ENCODE data around the gene MS4A10. TPM values are rescaled to one million over a fixed set of nuclear protein-coding genes. Genes with fewer than 3 reads are reported as not detected.

MS4A10 gene
- total and polyA plus RNA-seq, 2 experiments from 2014 or later: not detected

DNA sequence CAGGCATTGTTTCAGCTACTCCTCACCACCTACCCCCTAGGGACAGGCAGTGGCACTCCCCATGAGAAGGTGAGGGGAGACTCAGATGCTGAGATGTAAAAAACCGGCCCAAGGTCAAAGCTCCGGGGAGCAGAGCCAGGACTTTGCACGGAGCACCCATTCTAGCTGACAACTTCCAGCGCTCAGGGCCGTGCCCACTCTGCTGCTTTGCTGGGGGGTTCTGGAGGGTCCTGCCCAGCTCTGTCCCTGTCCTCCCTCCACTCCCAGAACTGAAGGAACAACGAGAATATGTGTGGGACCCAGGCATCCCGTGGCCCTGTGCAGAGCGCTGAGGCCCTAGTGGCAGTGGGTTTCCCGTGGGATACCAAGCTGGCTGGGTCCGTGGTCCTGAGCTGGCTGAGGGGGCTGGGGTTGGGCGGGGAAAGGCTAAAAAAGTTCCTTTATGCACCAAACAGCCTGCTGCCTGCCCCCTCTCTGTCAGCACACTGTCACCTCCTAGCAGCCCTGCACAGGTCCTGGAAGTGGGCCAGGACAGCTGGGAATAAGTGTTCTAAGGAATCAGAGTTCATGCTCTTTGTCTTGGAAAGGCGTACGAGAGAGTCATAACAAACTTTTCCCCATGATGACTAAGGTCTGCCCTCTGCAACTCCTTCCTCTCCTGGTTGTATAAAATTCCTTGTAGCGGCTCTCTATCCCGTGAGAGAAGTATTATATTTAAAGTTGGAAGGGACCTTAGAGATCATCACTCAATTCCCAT is 1.9 kb downstream of the MS4A10 start:
- H3K27me3 ChIP-seq (ENCODE audit: insufficient read depth): no peaks in the 10 kb centered on the region
- Mint-ChIP-seq H3K4me1 (no peaks in the 10 kb centered on the region), H3K9me3 (peaks cover 19% of the 10 kb centered on the region), H3K36me3 (ENCODE audit: low read depth) (peaks cover 10% of the 10 kb centered on the region), H3K4me3 (no peak overlapping the region), H3K27ac (no peak overlapping the region), H3K27me3 (ENCODE audit: insufficient read depth, low read depth, poor library complexity) (peaks cover 7% of the 10 kb centered on the region)
- no peaks in the 10 kb centered on the region for H3F3A ChIP-seq (replicated peaks; ENCODE audit: low read depth)
- no peak overlapping the region for H3K4me2 ChIP-seq
- ATAC-seq (no peak), DNase-seq (ENCODE audit: low spot score) (no peak)
- H3K27ac ChIP-seq (ENCODE audit: low read depth): no peak overlapping the region
- H2AFZ ChIP-seq: no peak overlapping the region
- no peaks in the 10 kb centered on the region for H4K20me1 ChIP-seq (replicated peaks; ENCODE audit: insufficient read depth)
- H3K9me2 ChIP-seq (ENCODE audit: insufficient read depth): no peaks in the 10 kb centered on the region
- no peaks in the 10 kb centered on the region for H3K36me3 ChIP-seq (ENCODE audit: insufficient read depth)
- no peaks in the 10 kb centered on the region for H3K79me2 ChIP-seq (replicated peaks; ENCODE audit: insufficient read depth)
- no peaks in the 10 kb centered on the region for H3K4me1 ChIP-seq (ENCODE audit: insufficient read depth)
- TF ChIP-seq, protein P1, sequence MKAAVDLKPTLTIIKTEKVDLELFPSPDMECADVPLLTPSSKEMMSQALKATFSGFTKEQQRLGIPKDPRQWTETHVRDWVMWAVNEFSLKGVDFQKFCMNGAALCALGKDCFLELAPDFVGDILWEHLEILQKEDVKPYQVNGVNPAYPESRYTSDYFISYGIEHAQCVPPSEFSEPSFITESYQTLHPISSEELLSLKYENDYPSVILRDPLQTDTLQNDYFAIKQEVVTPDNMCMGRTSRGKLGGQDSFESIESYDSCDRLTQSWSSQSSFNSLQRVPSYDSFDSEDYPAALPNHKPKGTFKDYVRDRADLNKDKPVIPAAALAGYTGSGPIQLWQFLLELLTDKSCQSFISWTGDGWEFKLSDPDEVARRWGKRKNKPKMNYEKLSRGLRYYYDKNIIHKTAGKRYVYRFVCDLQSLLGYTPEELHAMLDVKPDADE (IDR thresholded peaks at IDR 0.05): no peak
- no peak for TF ChIP-seq EZH2phosphoT487 (IDR thresholded peaks at IDR 0.05; ENCODE audit: unreplicated experiment)
- no peak overlapping the region for H3K4me3 ChIP-seq

DNA sequence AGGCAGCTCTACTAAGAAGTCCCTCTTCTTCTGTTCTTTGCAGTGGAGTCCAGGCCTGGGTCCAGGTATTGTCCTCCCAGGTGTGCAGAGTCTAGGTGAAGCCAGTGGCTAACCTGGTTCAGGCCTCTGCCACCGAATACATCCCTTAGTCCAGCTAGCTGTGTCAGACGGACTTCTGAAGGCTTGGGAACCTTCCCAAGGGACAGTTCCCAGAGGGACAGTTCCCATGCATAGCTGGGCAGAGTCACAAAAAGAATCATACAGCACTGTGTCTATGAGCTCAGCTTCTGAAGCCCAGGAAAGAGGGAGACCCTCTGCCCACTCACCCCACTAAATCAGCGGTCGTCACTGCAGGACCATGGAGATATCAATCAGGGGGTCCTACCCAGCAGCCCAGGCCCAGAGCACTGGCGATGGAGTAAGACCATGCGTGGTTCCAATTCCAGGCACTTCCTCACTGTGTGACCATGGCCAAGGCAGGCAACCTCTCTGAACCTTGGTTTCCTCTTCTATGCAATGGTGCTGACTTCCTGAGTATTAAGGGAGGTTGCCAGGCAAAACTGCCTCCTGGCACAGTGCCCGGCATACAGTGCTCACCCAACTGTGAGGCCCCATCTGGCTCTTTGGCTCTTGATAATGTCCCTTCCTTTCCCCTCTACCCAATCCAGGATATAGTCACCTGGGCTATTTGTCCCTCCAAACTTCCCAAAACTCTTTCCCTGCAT is 3.4 kb downstream of the MS4A10 start:
- Mint-ChIP-seq H3K27ac (no peak overlapping the region), H3K36me3 (ENCODE audit: low read depth) (peaks cover 22% of the 10 kb centered on the region), H3K4me3 (no peak overlapping the region), H3K27me3 (ENCODE audit: insufficient read depth, low read depth, poor library complexity) (peaks cover 14% of the 10 kb centered on the region), H3K4me1 (no peaks in the 10 kb centered on the region), H3K9me3 (peaks cover 35% of the 10 kb centered on the region)
- Histone ChIP-seq H3F3A (replicated peaks; ENCODE audit: low read depth) (no peaks in the 10 kb centered on the region), H3K4me1 (ENCODE audit: insufficient read depth) (no peaks in the 10 kb centered on the region), H3K4me2 (no peak overlapping the region), H3K9me2 (ENCODE audit: insufficient read depth) (no peaks in the 10 kb centered on the region), H3K27me3 (ENCODE audit: insufficient read depth) (no peaks in the 10 kb centered on the region), H3K36me3 (ENCODE audit: insufficient read depth) (no peaks in the 10 kb centered on the region), H2AFZ (no peak overlapping the region), H3K27ac (ENCODE audit: low read depth) (no peak overlapping the region), H3K4me3 (no peak overlapping the region), H4K20me1 (replicated peaks; ENCODE audit: insufficient read depth) (no peaks in the 10 kb centered on the region), H3K79me2 (replicated peaks; ENCODE audit: insufficient read depth) (no peaks in the 10 kb centered on the region)
- no peak for ATAC-seq
- DNase-seq (ENCODE audit: low spot score): no peak
- TF ChIP-seq EZH2phosphoT487 (IDR thresholded peaks at IDR 0.05; ENCODE audit: unreplicated experiment): no peak
- TF ChIP-seq STAT1 (IDR thresholded peaks at IDR 0.05; ENCODE audit: unreplicated experiment): no peak
- TF ChIP-seq POLR2AphosphoS5 (IDR thresholded peaks at IDR 0.05; ENCODE audit: low read depth): no peak
- TF ChIP-seq, protein P2, sequence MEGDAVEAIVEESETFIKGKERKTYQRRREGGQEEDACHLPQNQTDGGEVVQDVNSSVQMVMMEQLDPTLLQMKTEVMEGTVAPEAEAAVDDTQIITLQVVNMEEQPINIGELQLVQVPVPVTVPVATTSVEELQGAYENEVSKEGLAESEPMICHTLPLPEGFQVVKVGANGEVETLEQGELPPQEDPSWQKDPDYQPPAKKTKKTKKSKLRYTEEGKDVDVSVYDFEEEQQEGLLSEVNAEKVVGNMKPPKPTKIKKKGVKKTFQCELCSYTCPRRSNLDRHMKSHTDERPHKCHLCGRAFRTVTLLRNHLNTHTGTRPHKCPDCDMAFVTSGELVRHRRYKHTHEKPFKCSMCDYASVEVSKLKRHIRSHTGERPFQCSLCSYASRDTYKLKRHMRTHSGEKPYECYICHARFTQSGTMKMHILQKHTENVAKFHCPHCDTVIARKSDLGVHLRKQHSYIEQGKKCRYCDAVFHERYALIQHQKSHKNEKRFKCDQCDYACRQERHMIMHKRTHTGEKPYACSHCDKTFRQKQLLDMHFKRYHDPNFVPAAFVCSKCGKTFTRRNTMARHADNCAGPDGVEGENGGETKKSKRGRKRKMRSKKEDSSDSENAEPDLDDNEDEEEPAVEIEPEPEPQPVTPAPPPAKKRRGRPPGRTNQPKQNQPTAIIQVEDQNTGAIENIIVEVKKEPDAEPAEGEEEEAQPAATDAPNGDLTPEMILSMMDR (conservative IDR thresholded peaks at IDR 0.05; ENCODE audit: low read depth in 2 of 2): no peak
- no peak for TF ChIP-seq CREB1 (CRISPR knock-in tag; IDR thresholded peaks at IDR 0.05; ENCODE audit: low read depth)
- TF ChIP-seq JUNB (IDR thresholded peaks at IDR 0.05; ENCODE audit: unreplicated experiment): no peak
- TF ChIP-seq, protein P3, sequence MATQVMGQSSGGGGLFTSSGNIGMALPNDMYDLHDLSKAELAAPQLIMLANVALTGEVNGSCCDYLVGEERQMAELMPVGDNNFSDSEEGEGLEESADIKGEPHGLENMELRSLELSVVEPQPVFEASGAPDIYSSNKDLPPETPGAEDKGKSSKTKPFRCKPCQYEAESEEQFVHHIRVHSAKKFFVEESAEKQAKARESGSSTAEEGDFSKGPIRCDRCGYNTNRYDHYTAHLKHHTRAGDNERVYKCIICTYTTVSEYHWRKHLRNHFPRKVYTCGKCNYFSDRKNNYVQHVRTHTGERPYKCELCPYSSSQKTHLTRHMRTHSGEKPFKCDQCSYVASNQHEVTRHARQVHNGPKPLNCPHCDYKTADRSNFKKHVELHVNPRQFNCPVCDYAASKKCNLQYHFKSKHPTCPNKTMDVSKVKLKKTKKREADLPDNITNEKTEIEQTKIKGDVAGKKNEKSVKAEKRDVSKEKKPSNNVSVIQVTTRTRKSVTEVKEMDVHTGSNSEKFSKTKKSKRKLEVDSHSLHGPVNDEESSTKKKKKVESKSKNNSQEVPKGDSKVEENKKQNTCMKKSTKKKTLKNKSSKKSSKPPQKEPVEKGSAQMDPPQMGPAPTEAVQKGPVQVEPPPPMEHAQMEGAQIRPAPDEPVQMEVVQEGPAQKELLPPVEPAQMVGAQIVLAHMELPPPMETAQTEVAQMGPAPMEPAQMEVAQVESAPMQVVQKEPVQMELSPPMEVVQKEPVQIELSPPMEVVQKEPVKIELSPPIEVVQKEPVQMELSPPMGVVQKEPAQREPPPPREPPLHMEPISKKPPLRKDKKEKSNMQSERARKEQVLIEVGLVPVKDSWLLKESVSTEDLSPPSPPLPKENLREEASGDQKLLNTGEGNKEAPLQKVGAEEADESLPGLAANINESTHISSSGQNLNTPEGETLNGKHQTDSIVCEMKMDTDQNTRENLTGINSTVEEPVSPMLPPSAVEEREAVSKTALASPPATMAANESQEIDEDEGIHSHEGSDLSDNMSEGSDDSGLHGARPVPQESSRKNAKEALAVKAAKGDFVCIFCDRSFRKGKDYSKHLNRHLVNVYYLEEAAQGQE (IDR thresholded peaks at IDR 0.05; ENCODE audit: unreplicated experiment): no peak
- TF ChIP-seq NANOG (IDR thresholded peaks at IDR 0.05; ENCODE audit: borderline replicate concordance): no peak
- TF ChIP-seq ZNF331 (CRISPR knock-in tag; IDR thresholded peaks at IDR 0.05; ENCODE audit: low read depth): no peak

Data from GM23338 (cell line).